Nephron (organoid): ENCODE data around the gene RHPN2.

Experiments
- H3K27ac Mint-ChIP-seq, 3 experiments: 2 replicates each; pipeline ENCODE4 v1.8.0; 2020; ENCODE audit warnings: mixed read lengths in 3 of 3, mild to moderate bottlenecking in 2 of 3, moderate library complexity in 1 of 3
- H3K27me3 Mint-ChIP-seq: 2 replicates; pipeline ENCODE4 v1.8.0; 2021; ENCODE audit warnings: low read depth, mild to moderate bottlenecking, moderate library complexity, mixed read lengths
- H3K36me3 Mint-ChIP-seq: 2 replicates; pipeline ENCODE4 v1.8.0; 2020; ENCODE audit warnings: low read depth, mixed read lengths
- H3K4me1 Mint-ChIP-seq: 2 replicates; pipeline ENCODE4 v1.8.0; 2020; ENCODE audit warnings: mixed read lengths
- H3K4me3 Mint-ChIP-seq, 3 experiments: 2 replicates each; pipeline ENCODE4 v1.8.0; 2020; ENCODE audit warnings: mild to moderate bottlenecking in 3 of 3, mixed read lengths in 3 of 3, moderate library complexity in 2 of 3
- H3K9me3 Mint-ChIP-seq: 2 replicates; pipeline ENCODE4 v1.8.0; 2020; ENCODE audit warnings: mixed read lengths
- TF ChIP-seq, protein P1 (sequence below), 3 experiments: fragments of 200-600 bp; sonication (generic); IDR thresholded peaks; one replicate each; pipeline ENCODE4 v1.5.0; 2021; ENCODE audit warnings: antibody characterized with exemption in 3 of 3; ENCODE audit not compliant: unreplicated experiment in 3 of 3

Gene RHPN2

DNA sequence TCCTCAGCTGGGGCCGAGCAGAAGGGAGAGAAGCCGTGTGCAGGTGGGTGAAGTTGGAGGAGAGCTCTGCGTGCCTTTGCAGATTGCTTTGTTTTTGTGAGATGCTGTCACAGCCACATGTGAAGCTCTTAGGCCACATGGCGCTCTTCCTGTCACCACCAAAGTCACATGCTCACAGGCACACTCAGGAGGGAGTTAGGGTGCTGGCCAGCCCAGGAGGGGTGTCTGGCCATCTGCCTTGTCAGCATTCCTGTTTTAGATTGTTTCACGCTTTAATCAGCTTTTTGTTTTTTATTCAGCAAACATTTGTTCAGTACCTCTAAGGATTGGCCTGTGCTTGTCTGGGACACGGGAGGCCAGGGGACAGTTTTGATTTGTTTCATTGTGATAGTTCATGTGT lies 38.2 kb upstream of the RHPN2 start:
- H3K27me3 Mint-ChIP-seq = no peaks in the 10 kb centered on the region
- no peaks in the 10 kb centered on the region for H3K9me3 Mint-ChIP-seq
- no peak overlapping the region for H3K4me3 Mint-ChIP-seq
- no peak overlapping the region for H3K27ac Mint-ChIP-seq
- no peaks in the 10 kb centered on the region for H3K4me1 Mint-ChIP-seq
- TF ChIP-seq, protein P1, sequence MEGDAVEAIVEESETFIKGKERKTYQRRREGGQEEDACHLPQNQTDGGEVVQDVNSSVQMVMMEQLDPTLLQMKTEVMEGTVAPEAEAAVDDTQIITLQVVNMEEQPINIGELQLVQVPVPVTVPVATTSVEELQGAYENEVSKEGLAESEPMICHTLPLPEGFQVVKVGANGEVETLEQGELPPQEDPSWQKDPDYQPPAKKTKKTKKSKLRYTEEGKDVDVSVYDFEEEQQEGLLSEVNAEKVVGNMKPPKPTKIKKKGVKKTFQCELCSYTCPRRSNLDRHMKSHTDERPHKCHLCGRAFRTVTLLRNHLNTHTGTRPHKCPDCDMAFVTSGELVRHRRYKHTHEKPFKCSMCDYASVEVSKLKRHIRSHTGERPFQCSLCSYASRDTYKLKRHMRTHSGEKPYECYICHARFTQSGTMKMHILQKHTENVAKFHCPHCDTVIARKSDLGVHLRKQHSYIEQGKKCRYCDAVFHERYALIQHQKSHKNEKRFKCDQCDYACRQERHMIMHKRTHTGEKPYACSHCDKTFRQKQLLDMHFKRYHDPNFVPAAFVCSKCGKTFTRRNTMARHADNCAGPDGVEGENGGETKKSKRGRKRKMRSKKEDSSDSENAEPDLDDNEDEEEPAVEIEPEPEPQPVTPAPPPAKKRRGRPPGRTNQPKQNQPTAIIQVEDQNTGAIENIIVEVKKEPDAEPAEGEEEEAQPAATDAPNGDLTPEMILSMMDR (IDR thresholded peaks at IDR 0.05; ENCODE audit: unreplicated experiment in 3 of 3) = no peak
- H3K36me3 Mint-ChIP-seq = peaks cover 64% of the 10 kb centered on the region

DNA sequence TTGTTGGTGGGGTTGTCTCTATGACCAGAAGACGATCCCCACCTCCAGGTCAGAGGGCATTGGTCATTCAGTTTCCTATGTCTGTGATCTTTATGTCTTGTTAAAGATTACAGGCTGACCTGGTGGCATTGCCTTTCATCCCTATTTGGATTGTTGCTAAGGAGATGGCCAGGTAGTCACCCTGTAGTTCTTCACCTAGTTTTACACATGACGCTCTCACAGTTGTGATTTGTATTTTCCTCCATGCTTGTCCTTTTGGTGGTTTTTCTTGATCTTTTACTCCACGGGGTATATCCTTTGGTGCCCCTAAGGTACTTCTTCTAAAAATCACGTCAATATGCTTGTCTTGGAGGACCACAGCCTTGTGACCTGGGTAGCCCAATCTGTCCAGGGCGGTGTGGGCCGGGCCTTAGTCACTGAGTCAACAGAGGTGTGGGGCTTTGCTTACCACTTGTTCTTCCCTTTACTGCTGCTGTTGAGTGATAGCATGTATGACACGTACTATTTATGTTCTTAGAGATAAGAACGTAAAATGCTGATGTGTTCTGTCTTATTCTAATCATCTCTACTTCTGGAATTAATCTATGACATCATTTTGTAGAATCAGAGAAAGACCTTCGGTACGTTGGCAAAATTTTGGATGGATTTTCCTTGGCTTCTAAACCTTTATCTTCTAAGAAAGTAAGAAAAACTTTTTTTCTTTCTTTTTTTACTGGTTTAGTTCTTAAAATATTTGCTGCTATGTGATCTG lies 36.4 kb upstream of the RHPN2 start:
- TF ChIP-seq, protein P1 (IDR thresholded peaks at IDR 0.05; ENCODE audit: unreplicated experiment in 3 of 3) = no peak
- Mint-ChIP-seq H3K4me1 (no peaks in the 10 kb centered on the region), H3K4me3 (no peak overlapping the region), H3K36me3 (peaks cover 64% of the 10 kb centered on the region), H3K27me3 (no peaks in the 10 kb centered on the region), H3K27ac (no peak overlapping the region), H3K9me3 (no peaks in the 10 kb centered on the region)

DNA sequence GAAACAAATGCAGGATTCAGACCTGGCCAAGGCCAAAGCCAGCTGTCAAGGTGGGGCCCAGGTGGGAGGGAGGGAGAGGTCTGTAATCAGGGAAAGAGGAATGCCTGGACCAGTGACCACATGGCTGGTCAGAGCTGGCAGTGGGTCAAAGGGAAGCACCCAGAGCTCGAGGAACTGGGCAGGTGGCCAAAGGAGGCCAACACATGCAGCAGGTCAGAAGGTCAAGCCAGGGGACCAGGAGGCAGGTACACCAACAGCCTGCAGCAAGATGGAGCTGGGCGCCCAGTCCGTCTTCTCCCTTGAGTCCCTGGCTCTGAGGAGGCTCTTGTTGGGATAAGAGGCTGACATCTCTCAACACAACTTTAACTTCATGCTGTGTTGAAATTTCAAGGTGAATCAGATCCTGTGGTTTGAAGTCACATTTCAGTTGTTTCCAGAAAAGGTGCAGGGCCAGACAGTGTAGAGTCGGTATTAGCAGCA lies 33.4 kb upstream of the RHPN2 start:
- Mint-ChIP-seq H3K36me3 (peaks cover 67% of the 10 kb centered on the region), H3K4me1 (no peaks in the 10 kb centered on the region), H3K9me3 (no peaks in the 10 kb centered on the region), H3K27me3 (no peaks in the 10 kb centered on the region), H3K4me3 (no peak overlapping the region), H3K27ac (no peak overlapping the region)
- TF ChIP-seq, protein P1 (IDR thresholded peaks at IDR 0.05; ENCODE audit: unreplicated experiment in 3 of 3) = no peak

DNA sequence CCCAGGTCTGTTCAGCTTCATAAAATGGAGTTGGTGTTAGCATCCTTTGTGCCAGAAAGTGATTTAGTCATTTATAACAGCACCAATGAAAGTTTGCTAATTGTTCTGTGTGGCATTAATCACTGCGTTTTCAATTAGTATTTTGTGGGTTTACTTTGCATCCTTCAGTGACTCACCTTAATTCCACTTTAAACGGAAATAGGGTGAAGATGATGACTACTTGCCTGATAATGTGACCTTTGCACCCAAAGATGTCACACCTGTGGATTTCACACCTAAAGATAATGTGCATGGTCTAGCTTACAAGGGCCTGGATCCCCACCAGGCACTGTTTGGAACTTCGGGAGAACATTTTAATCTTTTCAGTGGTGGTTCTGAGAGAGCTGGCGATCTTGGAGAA lies 31.3 kb upstream of the RHPN2 start:
- H3K9me3 Mint-ChIP-seq = no peaks in the 10 kb centered on the region
- no peaks in the 10 kb centered on the region for H3K4me1 Mint-ChIP-seq
- peaks cover 59% of the 10 kb centered on the region for H3K36me3 Mint-ChIP-seq
- H3K4me3 Mint-ChIP-seq = no peak overlapping the region
- no peak overlapping the region for H3K27ac Mint-ChIP-seq
- H3K27me3 Mint-ChIP-seq = no peaks in the 10 kb centered on the region
- TF ChIP-seq, protein P1 (IDR thresholded peaks at IDR 0.05; ENCODE audit: unreplicated experiment in 3 of 3) = no peak

DNA sequence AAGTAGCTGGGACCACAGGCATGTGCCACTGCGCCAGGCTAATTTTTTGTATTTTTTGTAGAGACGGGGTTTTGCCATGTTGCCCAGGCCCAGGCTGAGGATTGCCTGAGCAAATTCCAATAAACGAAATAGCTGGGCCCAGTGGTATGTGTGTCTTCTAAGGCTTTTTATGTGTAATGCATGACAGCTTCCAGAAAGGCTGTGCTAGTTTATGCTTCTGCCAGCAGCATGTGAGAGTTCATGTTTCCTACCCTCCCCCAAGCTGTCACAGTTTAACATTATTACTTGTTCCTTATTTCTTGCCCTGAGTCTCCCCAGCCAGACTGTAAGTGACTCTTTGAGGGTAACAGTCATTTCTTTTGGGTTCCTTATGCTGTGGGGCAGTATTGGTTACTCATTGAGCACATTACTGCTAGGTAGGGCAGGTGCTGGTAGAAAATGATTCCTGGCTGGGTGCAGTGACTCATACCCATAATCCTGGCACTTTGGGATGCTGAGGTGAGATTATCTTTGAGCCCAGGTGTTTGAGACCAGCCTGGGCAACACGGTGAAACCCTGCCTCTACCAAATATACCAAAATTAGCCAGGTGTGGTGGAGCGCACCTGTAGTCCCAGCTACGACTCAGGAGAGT lies 29.9 kb upstream of the RHPN2 start:
- H3K36me3 Mint-ChIP-seq = peaks cover 61% of the 10 kb centered on the region
- H3K27me3 Mint-ChIP-seq = no peaks in the 10 kb centered on the region
- TF ChIP-seq, protein P1 (IDR thresholded peaks at IDR 0.05; ENCODE audit: unreplicated experiment in 3 of 3) = no peak
- no peaks in the 10 kb centered on the region for H3K9me3 Mint-ChIP-seq
- peak overlapping the region; percentile 80 to 97 (median 90) for H3K27ac Mint-ChIP-seq
- no peaks in the 10 kb centered on the region for H3K4me1 Mint-ChIP-seq
- no peak overlapping the region for H3K4me3 Mint-ChIP-seq
